Naive thymus-derived CD8-positive, alpha-beta T cell (primary cell): Measurements from ENCODE around the gene PRELID2. TPM values are rescaled to one million over a fixed set of nuclear protein-coding genes. Genes with fewer than 3 reads are reported as not detected.
"Not testable (repeated sequence)": the region's sequence is repeated elsewhere in the genome, so short reads cannot be mapped to it uniquely, and the experiment has no call there.

Experiments
- ATAC-seq, 2 donors: fragments of 150-1000 bp; cut with Tn5 transposase in 1 of 2; sonication (Bioruptor Pico), chemical (Tn5 transposase) in 1 of 2; 1 replicate in 1 of 2; 2 replicates in 1 of 2; pipeline ENCODE4 v1.10.0; 2021; ENCODE audit warnings: mild to moderate bottlenecking in 2 of 2, moderate library complexity in 2 of 2
- POLR2A ChIA-PET: fragments of 350-600 bp; sonication (Branson Sonifier 250); formaldehyde crosslinking; loops from one replicate; lab custom pipeline; 2021; ENCODE audit warnings: antibody characterized with exemption; lab: Charles Lee
- DNase-seq, 10 donors: peaks; one replicate each; pipeline versions ENCODE4 v3.0.0 to v3.0.0-alpha.2; 2020 to 2022
- H3K27ac Mint-ChIP-seq, 10 donors: one replicate each; pipeline ENCODE4 v1.8.0; 2020 to 2022; ENCODE audit warnings: mild to moderate bottlenecking in 10 of 10, mixed read lengths in 10 of 10, moderate library complexity in 4 of 10, inconsistent platforms in 1 of 10
- H3K27me3 Mint-ChIP-seq, 5 donors: one replicate each; pipeline ENCODE4 v1.8.0; 2021 to 2022; ENCODE audit warnings: mixed read lengths in 5 of 5
- H3K36me3 Mint-ChIP-seq, 3 donors: one replicate each; pipeline ENCODE4 v1.8.0; 2020 to 2022; ENCODE audit warnings: mixed read lengths in 3 of 3, mild to moderate bottlenecking in 2 of 3, inconsistent platforms in 1 of 3
- H3K4me1 Mint-ChIP-seq, 4 donors: one replicate each; pipeline ENCODE4 v1.8.0; 2021 to 2022; ENCODE audit warnings: mixed read lengths in 4 of 4
- H3K4me3 Mint-ChIP-seq, 10 donors: one replicate each; pipeline ENCODE4 v1.8.0; 2020 to 2022; ENCODE audit warnings: mild to moderate bottlenecking in 10 of 10, mixed read lengths in 10 of 10, moderate library complexity in 6 of 10, inconsistent platforms in 1 of 10
- H3K9me3 Mint-ChIP-seq, 9 donors: one replicate each; pipeline ENCODE4 v1.8.0; 2020 to 2022; ENCODE audit warnings: mixed read lengths in 9 of 9, mild to moderate bottlenecking in 3 of 9, inconsistent platforms in 1 of 9, moderate library complexity in 1 of 9
- polyA plus RNA-seq, 3 donors: library from polyadenylated mRNA; unstranded; fragments of 300-500 nt; fragmentation: Illumina TruSeq; gene quantifications; one replicate each; pipeline ENCODE4 v1.2.3, GENCODE V29; 2021
- total RNA-seq, 8 experiments: library from RNA in 2 of 8; stranded (reverse) in 2 of 8; gene quantifications; one replicate each; pipeline ENCODE4 v1.2.3 and lab custom pipeline; 2021 to 2026

PRELID2 gene
- total and polyA plus RNA-seq, 5 experiments from 2014 or later: 0.38 TPM; not detected in 4

DNA sequence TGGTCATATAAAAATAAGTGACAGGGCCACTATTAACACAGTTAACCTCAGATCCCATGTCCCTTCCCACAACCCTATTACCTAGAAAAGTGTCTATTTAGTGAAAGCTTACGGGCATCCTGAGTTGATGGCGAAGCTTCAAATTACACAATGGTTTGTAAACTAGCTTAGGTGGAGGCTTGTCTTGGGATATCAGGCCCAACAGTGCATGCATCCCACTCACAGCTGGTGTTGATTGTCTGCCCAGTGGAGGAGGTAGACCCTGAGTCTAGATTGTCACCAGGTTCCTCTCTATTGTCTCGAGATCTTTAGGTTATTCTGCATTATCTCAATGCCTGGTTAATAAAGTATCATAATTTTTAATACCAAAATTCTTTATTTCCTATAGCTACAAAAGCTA is 30.4 kb downstream of the PRELID2 start:
- H3K4me3 Mint-ChIP-seq: no peak overlapping the region
- H3K9me3 Mint-ChIP-seq: peaks cover 0 to 4% (median 0%) of the 10 kb centered on the region in 9 donors
- H3K27ac Mint-ChIP-seq: no peak overlapping the region
- peaks cover 0 to 4% (median 0%) of the 10 kb centered on the region in 5 donors for H3K27me3 Mint-ChIP-seq
- POLR2A ChIA-PET: no interaction called here
- H3K36me3 Mint-ChIP-seq: no peaks in the 10 kb centered on the region
- H3K4me1 Mint-ChIP-seq: no peaks in the 10 kb centered on the region
- no peak for DNase-seq
- no peak for ATAC-seq

DNA sequence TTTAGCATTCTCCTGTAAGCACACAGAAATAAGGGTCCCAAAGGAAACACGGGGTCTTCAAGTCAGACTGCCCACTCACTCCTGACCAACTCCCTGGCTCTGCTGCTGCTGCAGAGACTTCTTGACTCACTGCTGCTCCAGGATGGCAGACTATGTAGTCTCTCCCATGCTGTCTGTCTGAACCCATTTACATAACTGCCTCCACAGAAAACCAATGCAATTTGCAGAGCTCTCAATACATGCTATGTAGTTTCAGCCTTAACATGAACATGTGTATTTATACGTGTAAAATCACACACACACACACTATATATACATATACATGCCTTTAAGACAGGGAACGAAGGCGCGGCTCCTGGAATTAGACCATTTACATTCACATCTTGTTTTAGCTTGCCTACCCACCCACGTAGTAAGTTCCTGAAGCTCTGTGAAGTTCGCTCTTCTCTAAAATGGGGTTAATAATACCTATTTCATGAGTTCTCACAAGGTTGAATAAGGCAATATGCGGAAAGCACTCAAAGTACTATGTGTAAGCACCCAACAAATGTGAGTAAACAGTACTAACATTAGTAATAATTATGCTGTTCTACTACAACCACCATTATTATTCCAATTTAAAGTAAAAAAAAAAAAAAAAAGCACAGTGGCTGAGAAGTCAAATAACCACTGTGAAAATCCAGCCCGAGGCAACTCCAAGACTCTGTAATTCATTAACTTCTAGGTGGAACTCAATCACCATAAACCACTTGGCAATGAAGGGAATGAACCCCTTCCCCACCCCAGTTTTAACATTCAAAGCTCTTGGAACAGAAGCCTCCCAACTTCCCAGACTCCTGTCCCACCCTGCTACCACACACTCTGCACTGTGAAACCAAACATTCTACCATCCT is 31.8 kb downstream of the PRELID2 start:
- no peaks in the 10 kb centered on the region for H3K36me3 Mint-ChIP-seq
- DNase-seq: no peak
- POLR2A ChIA-PET: no interaction called here
- no peaks in the 10 kb centered on the region for H3K4me1 Mint-ChIP-seq
- H3K4me3 Mint-ChIP-seq: no peak overlapping the region
- H3K27me3 Mint-ChIP-seq: peaks cover 0 to 4% (median 0%) of the 10 kb centered on the region in 5 donors
- H3K27ac Mint-ChIP-seq: no peak overlapping the region
- peaks cover 0 to 4% (median 0%) of the 10 kb centered on the region in 9 donors for H3K9me3 Mint-ChIP-seq
- ATAC-seq: no peak

DNA sequence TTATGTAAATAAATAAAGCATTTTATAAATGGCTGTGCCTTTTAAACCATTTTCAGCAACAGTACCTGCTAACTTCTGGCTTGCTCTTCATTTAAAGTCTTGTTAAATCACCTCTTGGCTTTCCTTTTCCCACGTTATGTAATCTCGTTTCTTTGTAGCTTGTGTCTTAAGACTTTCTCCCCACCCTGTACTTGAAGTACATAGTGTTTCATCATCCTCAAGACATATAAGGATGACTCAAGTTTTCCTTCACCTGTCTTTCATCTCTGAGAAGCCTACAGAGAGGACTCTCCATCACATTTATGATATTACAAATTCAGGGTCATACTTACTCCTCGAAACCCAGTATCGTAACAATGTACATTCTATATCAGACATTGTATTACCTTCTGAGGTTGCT is 33.9 kb downstream of the PRELID2 start:
- Mint-ChIP-seq H3K27ac (no peak overlapping the region), H3K36me3 (no peaks in the 10 kb centered on the region), H3K4me1 (no peaks in the 10 kb centered on the region), H3K4me3 (no peak overlapping the region), H3K27me3 (peaks cover 0 to 4% (median 0%) of the 10 kb centered on the region in 5 donors), H3K9me3 (peaks cover 0 to 12% (median 3%) of the 10 kb centered on the region in 9 donors)
- DNase-seq: no peak
- POLR2A ChIA-PET: no interaction called here
- no peak for ATAC-seq

DNA sequence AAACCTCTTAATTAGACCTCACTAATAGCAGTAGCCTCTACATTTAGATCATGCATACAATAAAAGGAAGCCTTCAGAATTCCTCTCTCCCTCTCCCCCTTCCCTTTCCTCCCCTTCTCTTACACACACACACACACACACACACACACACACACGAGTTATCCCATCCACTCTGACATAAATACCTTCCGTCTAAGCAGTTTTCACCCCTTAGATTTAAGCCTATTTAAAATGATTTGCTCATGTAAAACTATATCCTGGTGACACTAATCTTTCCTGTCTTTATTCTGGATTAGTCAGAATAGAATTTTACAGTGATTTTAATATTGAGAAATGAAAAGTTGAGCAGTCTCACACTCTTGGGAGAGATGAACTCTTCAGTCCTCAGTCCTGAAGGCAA is 35.0 kb downstream of the PRELID2 start:
- ATAC-seq (no peak), DNase-seq (no peak)
- no peak overlapping the region for H3K27ac Mint-ChIP-seq
- H3K4me3 Mint-ChIP-seq: no peak overlapping the region
- H3K36me3 Mint-ChIP-seq: no peaks in the 10 kb centered on the region
- no peaks in the 10 kb centered on the region for H3K4me1 Mint-ChIP-seq
- H3K9me3 Mint-ChIP-seq: peaks cover 0 to 12% (median 3%) of the 10 kb centered on the region in 9 donors
- peaks cover 0 to 4% (median 0%) of the 10 kb centered on the region in 5 donors for H3K27me3 Mint-ChIP-seq
- POLR2A ChIA-PET: no interaction called here

DNA sequence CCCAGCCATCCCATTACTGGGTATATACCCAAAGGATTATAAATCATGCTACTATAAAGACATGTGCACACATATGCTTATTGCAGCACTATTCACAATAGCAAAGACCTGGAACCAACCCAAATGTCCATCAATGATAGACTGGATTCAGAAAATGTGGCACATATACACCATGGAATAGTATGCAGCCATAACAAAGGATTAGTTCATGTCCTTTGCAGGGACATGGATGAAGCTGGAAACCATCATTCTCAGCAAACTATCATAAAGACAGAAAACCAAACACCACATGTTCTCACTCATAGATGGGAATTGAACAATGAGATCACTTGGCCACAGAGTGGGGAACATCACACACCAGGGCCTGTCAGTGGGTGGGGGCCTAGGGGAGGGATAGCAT is 36.6 kb downstream of the PRELID2 start:
- POLR2A ChIA-PET, H3K4me1 Mint-ChIP-seq, DNase-seq, H3K4me3 Mint-ChIP-seq, ATAC-seq, H3K27me3 Mint-ChIP-seq, H3K27ac Mint-ChIP-seq, H3K36me3 Mint-ChIP-seq: not testable (repeated sequence)
- peaks cover 0 to 12% (median 3%) of the 10 kb centered on the region in 9 donors for H3K9me3 Mint-ChIP-seq

DNA sequence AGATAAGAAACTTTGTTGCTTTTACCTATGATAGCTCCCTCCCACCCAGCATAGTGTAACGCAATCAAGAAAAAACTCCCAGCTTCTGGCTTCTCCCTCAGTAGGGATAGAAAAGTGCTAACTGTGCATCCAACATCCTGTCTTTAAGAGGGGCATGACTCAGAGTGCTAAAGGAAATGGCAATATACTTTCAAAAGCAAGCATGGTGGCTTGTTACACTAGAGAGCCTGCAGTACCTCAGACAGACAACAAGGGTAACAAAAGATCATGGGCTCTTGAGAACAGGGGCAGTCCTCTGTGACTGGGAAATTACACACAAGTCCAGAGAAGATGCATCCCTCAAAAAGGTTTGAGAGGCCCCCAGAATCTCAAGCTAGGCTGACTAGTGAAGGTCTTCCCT is 37.8 kb downstream of the PRELID2 start:
- Mint-ChIP-seq H3K4me3 (no peak overlapping the region), H3K36me3 (no peaks in the 10 kb centered on the region), H3K27ac (no peak overlapping the region), H3K9me3 (peaks cover 0 to 12% (median 3%) of the 10 kb centered on the region in 9 donors), H3K4me1 (no peaks in the 10 kb centered on the region), H3K27me3 (no peaks in the 10 kb centered on the region)
- ATAC-seq (no peak), DNase-seq (no peak)
- POLR2A ChIA-PET: no interaction called here

DNA sequence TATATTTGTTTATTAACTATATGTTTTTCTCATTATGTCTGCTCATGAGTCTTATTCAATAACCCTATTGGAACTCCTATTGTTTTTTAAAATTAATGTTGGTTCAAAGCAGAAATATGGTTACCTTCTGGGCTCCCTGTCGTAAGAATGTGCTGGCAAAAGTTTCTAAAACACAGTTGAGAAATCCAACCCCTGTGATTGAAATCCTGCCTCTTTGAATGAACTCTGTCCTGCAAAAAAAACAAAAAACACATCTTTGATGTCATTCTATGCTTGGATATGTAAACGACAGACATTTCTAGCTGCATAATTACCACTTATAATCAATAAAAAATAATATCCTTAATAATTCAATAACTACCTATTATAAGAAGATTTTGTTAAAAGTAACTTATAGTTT is 38.8 kb downstream of the PRELID2 start:
- Mint-ChIP-seq H3K4me3 (no peak overlapping the region), H3K36me3 (no peaks in the 10 kb centered on the region), H3K9me3 (peaks cover 0 to 12% (median 3%) of the 10 kb centered on the region in 9 donors), H3K27ac (no peak overlapping the region), H3K4me1 (no peaks in the 10 kb centered on the region), H3K27me3 (no peaks in the 10 kb centered on the region)
- POLR2A ChIA-PET: no interaction called here
- ATAC-seq: no peak
- no peak for DNase-seq

DNA sequence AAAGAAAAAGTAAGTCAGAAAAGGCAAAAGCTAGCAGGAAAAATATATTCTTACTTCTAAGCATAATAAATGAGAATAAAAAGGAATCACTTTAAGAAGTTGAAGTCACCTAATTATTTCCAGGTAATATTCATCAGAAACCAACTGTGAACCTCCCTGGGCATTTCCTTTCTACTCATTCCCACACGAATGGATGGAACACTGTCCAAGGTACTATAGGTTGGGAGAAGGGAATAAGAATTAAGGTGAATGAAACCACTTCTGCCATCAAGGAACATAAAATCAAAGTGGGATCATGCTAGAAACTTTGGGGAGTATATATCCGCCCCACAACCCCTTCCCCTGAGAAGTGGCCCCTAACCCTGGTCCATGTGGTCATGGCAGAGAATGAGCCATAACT is 41.6 kb downstream of the PRELID2 start:
- Mint-ChIP-seq H3K27me3 (peaks cover 0 to 4% (median 0%) of the 10 kb centered on the region in 5 donors), H3K4me1 (no peaks in the 10 kb centered on the region), H3K27ac (no peak overlapping the region), H3K36me3 (no peaks in the 10 kb centered on the region), H3K4me3 (no peak overlapping the region), H3K9me3 (peaks cover 0 to 12% (median 4%) of the 10 kb centered on the region in 9 donors)
- POLR2A ChIA-PET: no interaction called here
- no peak for ATAC-seq
- DNase-seq: no peak

DNA sequence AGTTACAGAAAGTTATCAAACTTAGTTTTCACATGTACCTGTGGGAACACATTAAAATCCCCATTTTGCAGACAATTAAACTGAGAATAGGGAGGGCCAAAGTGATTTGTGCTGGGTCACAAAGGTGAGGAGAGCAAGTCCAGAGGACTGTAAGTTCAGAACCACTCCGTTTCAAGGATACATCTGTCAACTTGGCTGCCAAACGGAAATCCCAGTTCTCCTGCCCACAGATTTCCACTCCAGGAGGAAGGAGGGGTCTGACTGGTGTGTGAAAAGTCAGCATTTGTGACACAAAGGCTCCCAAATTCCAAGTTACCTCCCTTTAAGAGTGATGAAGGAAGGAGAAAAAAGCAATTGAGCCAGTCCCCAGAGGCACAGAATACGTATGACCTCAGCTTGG is 42.3 kb downstream of the PRELID2 start:
- peaks cover 0 to 4% (median 0%) of the 10 kb centered on the region in 5 donors for H3K27me3 Mint-ChIP-seq
- H3K9me3 Mint-ChIP-seq: peaks cover 0 to 8% (median 1%) of the 10 kb centered on the region in 9 donors
- no peaks in the 10 kb centered on the region for H3K36me3 Mint-ChIP-seq
- ATAC-seq (no peak), DNase-seq (no peak)
- H3K27ac Mint-ChIP-seq: no peak overlapping the region
- H3K4me1 Mint-ChIP-seq: no peaks in the 10 kb centered on the region
- H3K4me3 Mint-ChIP-seq: no peak overlapping the region
- POLR2A ChIA-PET: no interaction called here

DNA sequence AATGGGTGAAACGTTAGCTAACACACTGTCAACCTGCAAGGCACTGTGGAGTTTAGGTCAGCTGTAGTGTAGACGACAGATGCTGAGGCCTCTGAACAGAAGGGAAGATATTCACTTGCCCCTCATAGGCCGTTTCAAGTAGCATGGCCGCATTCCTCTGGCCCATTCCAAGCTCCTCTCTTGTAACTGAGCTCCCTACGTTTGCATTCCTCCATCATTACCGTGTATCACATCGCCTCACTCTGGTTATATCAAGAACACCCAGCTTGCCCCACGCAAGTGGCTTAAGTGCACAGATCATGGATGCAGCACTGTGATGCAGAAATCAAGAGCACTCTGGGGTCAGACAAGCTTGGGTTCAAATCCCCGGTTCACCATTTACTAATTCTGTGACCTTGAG is 43.3 kb downstream of the PRELID2 start:
- no peak for DNase-seq
- Mint-ChIP-seq H3K27me3 (peaks cover 0 to 4% (median 0%) of the 10 kb centered on the region in 5 donors), H3K27ac (no peak overlapping the region), H3K36me3 (no peaks in the 10 kb centered on the region), H3K4me1 (no peaks in the 10 kb centered on the region), H3K9me3 (peaks cover 0 to 4% (median 0%) of the 10 kb centered on the region in 9 donors), H3K4me3 (no peak overlapping the region)
- no peak for ATAC-seq
- POLR2A ChIA-PET: no interaction called here

DNA sequence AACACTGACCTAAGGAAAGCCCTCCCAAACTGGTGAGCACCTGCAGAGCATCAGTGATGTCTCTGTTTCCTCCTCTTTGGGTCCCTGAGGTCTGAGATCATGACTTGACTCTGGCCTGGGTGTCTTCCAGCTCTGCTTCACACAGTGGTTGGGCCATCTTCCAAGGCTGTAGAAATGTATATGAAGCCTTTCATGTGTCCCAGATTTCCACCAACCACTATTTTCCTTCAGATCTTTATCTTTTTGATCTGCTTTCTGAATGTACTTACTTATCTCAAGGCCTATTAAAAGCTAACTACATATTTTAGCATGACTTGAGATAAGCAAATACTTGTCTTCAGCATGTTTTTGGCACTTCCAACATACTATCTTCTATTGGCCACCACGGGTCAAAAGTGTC is 47.1 kb downstream of the PRELID2 start:
- Mint-ChIP-seq H3K9me3 (peaks cover 0 to 4% (median 0%) of the 10 kb centered on the region in 9 donors), H3K27me3 (peaks cover 0 to 8% (median 0%) of the 10 kb centered on the region in 5 donors), H3K4me1 (no peaks in the 10 kb centered on the region), H3K4me3 (no peak overlapping the region), H3K36me3 (no peaks in the 10 kb centered on the region), H3K27ac (no peak overlapping the region)
- POLR2A ChIA-PET: no interaction called here
- DNase-seq (no peak), ATAC-seq (no peak)

DNA sequence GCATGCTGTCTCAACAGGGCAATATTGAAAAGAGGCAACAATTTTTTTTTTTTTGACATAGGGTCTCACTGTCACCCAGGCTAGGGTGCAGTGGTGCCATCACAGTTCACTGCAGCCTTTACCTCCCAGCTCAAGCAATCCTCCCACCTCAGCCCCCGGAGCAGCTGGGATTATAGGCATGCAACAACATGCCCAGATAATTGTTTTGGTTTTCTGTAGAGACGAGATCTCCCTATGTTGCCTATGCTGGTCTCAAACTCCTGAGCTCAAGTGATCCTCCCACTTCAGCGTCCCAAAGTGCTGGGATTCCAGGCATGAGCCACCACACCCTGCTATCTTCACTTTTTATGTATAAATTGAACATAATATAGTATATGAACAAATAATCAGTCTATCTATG is 47.6 kb downstream of the PRELID2 start:
- POLR2A ChIA-PET: no interaction called here
- ATAC-seq: no peak
- H3K36me3 Mint-ChIP-seq: no peaks in the 10 kb centered on the region
- H3K4me3 Mint-ChIP-seq: no peak overlapping the region
- H3K27me3 Mint-ChIP-seq: peaks cover 0 to 11% (median 0%) of the 10 kb centered on the region in 5 donors
- H3K4me1 Mint-ChIP-seq: no peaks in the 10 kb centered on the region
- H3K9me3 Mint-ChIP-seq: peaks cover 0 to 4% (median 0%) of the 10 kb centered on the region in 9 donors
- H3K27ac Mint-ChIP-seq: no peak overlapping the region
- no peak for DNase-seq

DNA sequence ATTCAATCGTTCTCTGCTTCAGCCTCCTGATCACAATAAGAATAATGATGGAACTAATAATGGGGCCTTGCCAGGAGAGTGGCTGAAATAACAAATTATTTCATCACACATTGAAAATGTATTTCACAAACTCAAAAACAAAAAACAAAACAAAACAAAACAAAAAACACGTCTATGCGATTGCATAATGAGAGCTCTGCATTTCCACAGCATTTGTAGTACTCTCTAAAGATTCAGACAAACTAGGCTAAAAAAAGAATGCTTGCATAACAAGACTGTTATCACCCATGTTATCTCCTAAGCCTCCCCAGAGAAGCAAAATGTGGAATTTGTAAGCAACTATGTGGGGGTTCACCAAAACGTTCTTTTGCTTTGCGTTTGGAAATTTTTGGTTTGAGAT is 48.1 kb downstream of the PRELID2 start:
- peaks cover 0 to 11% (median 0%) of the 10 kb centered on the region in 5 donors for H3K27me3 Mint-ChIP-seq
- ATAC-seq (no peak), DNase-seq (no peak)
- POLR2A ChIA-PET: no interaction called here
- no peak overlapping the region for H3K4me3 Mint-ChIP-seq
- H3K9me3 Mint-ChIP-seq: peaks cover 0 to 4% (median 0%) of the 10 kb centered on the region in 9 donors
- H3K27ac Mint-ChIP-seq: no peak overlapping the region
- no peaks in the 10 kb centered on the region for H3K4me1 Mint-ChIP-seq
- no peaks in the 10 kb centered on the region for H3K36me3 Mint-ChIP-seq
